WERI-Rb-1 (cell line): Measurements from ENCODE around the gene TRAPPC2L.

ENCODE experiments used
- DNase-seq: peaks from one replicate; pipeline ENCODE4 v3.0.0-alpha.2; 2020
- H3K27ac ChIP-seq: fragments of 250-450 bp; sonication (Bioruptor Pico); 2 replicates; pipeline ENCODE4 v1.5.1; 2020; ENCODE audit warnings: mild to moderate bottlenecking, moderate library complexity
- H3K27me3 ChIP-seq: fragments of 250-450 bp; sonication (Bioruptor Pico); 2 replicates; pipeline ENCODE4 v1.5.1; 2021; ENCODE audit warnings: mild to moderate bottlenecking, low read depth, moderate library complexity; ENCODE audit not compliant: insufficient read depth, severe bottlenecking
- H3K36me3 ChIP-seq: fragments of 250-450 bp; sonication (Bioruptor Pico); 2 replicates; pipeline ENCODE4 v1.5.1; 2020; ENCODE audit warnings: mild to moderate bottlenecking, moderate library complexity
- H3K4me3 ChIP-seq: 2 replicates; pipeline ENCODE4 v1.5.1; 2011; ENCODE audit warnings: low read depth, mild to moderate bottlenecking, control low read depth, low read length
- H3K9me3 ChIP-seq: fragments of 250-450 bp; sonication (Bioruptor Pico); 2 replicates; pipeline ENCODE4 v1.5.1; 2021; ENCODE audit warnings: mild to moderate bottlenecking, moderate library complexity; ENCODE audit not compliant: severe bottlenecking
- TF ChIP-seq, protein P1 (sequence below): IDR thresholded peaks from 2 replicates; pipeline ENCODE4 v1.5.1; 2011; ENCODE audit warnings: low read depth, mild to moderate bottlenecking, control low read depth, inconsistent platforms, low read length

The TRAPPC2L gene

DNA sequence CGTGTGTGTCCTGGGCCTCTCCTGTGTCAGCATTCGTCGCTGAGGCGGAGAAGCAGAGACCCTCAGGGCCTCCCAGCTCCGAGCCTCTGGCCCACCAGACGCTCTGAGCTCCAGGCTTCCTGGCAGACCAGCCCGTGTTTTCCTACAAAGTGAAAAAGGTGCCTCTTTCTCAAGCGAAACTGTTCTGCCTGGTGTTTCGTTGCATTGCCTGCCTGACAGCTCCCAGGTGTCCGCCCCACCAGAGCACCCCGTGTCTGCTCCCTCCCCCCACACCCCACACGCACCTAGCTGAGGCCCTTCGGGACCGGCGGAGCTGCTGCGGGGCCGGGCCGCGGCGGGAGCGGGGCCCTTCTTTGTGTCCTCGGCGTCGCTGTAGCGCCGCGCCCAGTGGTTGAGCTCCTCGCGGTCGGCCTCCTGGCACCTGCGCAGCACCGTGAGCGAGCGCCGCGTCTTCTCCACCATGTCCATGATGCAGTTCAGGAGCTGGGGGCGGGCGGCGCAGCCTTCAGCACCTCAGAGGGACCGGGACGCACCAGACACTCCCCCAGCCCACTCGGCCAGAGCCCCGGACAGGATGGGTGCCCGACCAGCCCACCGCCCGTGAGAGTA lies 24.2 kb downstream of the TRAPPC2L start:
- Histone ChIP-seq H3K9me3 (no peaks in the 10 kb centered on the region), H3K27ac (no peak overlapping the region), H3K36me3 (peaks cover 8% of the 10 kb centered on the region), H3K4me3 (no peak overlapping the region), H3K27me3 (no peaks in the 10 kb centered on the region)
- no peak for DNase-seq
- TF ChIP-seq, protein P1, sequence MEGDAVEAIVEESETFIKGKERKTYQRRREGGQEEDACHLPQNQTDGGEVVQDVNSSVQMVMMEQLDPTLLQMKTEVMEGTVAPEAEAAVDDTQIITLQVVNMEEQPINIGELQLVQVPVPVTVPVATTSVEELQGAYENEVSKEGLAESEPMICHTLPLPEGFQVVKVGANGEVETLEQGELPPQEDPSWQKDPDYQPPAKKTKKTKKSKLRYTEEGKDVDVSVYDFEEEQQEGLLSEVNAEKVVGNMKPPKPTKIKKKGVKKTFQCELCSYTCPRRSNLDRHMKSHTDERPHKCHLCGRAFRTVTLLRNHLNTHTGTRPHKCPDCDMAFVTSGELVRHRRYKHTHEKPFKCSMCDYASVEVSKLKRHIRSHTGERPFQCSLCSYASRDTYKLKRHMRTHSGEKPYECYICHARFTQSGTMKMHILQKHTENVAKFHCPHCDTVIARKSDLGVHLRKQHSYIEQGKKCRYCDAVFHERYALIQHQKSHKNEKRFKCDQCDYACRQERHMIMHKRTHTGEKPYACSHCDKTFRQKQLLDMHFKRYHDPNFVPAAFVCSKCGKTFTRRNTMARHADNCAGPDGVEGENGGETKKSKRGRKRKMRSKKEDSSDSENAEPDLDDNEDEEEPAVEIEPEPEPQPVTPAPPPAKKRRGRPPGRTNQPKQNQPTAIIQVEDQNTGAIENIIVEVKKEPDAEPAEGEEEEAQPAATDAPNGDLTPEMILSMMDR, result no peak

DNA sequence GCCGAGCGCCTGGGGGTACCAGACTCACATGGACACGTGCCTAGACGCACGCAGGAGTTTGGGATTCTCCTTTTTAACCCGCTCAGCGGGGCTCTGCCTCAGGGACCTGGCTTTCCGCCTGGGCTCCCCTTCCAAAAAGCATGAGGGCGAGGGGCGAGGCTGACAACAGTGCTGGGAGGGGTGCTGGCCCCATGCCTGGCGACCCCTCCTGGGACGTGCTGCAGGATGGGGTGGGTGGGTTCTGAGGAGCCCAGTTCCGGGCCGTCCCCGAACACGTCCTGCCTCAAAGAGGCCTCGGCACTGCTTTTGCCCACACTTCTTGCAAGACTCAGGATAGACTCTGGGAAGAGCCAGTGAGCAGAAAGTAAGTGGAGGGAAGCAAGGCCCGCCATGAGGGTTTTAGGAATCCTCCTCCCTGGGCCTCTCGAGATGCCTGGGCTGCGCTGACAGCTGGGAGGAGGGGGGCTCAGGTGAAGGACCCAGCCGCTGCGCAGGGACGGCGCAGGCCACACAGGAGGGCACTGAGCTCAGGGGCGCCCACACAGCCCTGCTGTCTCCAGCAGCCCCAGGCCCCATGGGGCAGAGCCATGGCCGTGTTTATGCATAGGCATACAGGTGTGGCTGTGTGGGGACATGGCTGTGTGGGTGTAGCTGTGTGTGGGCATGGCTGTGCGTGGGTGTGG lies 24.9 kb downstream of the TRAPPC2L start:
- no peaks in the 10 kb centered on the region for H3K9me3 ChIP-seq
- TF ChIP-seq, protein P1, result no peak
- DNase-seq, result no peak
- peaks cover 8% of the 10 kb centered on the region for H3K36me3 ChIP-seq
- H3K4me3 ChIP-seq, result no peak overlapping the region
- no peak overlapping the region for H3K27ac ChIP-seq
- H3K27me3 ChIP-seq, result no peaks in the 10 kb centered on the region

DNA sequence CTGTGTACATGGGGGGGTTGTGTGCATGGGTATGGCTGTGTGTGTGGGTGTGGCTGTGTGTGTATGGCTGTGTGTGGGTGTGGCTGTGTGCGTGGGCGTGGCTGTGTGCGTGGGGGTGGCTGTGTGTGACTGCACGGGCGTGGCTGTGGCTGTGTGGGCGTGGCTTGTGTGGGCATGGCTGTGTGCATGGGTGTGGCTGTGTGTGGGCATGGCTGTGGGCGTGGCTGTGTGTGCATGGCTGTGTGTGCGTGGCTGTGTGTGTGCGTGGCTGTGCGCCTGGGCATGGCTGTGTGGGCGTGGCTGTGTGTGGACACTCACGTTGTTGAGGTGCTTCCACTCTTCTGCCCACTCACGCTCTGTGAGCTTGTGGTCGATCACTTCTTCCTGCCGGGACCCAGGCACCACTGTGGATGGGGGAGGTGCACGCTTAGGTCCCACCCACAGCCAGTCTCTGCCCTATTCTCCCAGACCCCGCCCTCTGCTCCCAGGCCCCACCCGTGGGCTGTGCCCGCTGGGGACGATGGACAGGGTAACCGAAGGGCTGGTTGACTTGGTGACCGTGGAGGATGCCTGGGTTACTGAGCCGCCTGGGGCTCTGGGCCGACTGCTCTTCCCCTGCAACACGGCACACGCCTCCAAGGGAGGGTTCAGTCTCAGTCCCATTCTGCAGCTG lies 25.6 kb downstream of the TRAPPC2L start:
- Histone ChIP-seq H3K4me3 (no peak overlapping the region), H3K9me3 (no peaks in the 10 kb centered on the region), H3K36me3 (peaks cover 8% of the 10 kb centered on the region), H3K27me3 (no peaks in the 10 kb centered on the region), H3K27ac (no peak overlapping the region)
- TF ChIP-seq, protein P1, result no peak
- no peak for DNase-seq

DNA sequence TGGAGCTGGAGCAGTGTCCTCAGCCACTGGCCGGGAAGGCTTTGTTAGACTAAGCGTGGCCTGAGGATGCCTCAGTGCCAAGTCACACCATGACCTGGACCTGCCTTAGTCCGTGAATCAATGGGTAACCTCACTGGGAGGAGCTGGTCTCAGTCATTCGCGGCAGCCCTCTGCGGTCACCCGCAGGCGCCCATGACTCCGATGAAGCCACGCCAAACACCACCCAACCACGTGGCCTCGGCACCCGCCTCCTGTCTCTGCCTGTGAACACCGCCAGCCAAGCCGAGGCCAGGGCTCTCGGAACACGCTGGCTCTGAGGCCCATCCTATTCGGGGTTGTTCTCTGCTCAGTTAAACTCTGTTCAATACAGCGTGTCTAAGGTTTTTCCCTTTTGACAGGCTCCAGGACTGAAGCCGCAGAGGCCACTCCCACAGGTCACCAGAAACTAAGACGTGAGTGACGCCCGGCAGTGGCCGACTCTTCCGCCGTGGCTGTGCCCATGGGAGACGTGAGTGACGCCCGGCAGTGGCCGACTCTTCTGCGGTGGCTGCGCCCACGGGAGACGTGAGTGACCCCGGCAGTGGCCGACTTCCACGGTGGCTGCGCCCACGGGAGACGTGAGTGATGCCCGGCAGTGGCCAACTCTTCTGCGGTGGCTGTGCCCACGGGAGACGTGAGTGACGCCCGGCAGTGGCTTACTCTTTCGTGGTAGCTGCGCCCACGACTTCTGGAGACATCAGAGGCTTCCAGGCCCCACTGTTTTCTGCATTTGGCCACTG lies 26.4 kb downstream of the TRAPPC2L start:
- H3K27ac ChIP-seq, result no peak overlapping the region
- DNase-seq, result no peak
- no peaks in the 10 kb centered on the region for H3K27me3 ChIP-seq
- H3K4me3 ChIP-seq, result no peak overlapping the region
- TF ChIP-seq, protein P1, result no peak
- no peaks in the 10 kb centered on the region for H3K9me3 ChIP-seq
- peaks cover 8% of the 10 kb centered on the region for H3K36me3 ChIP-seq

DNA sequence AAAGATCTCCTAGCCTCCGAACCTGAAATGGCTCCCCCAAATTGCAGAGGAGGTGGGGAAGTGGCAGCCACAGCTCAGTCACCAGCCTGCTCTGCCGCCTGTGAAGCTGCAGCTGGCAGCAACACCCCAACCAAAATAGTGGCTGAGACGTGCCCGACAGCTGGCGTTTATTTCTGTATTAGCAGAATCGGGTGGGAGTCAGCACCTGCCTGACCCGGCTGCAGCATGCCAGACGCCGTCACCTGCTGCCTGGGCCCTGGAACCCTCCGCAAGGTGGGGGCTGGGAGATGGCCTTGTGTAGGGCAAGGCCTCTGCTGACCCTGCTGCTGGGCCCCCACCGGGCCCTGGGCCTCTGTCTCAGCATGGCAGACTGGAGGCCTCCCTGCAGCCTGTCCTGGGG lies 27.0 kb downstream of the TRAPPC2L start:
- DNase-seq, result no peak
- Histone ChIP-seq H3K36me3 (peaks cover 8% of the 10 kb centered on the region), H3K27me3 (no peaks in the 10 kb centered on the region), H3K9me3 (no peaks in the 10 kb centered on the region), H3K27ac (no peak overlapping the region), H3K4me3 (no peak overlapping the region)
- TF ChIP-seq, protein P1, result no peak
